HT-29 (cell line): ENCODE data around the gene CLCC1. TPM values are rescaled to one million over a fixed set of nuclear protein-coding genes. Genes with fewer than 3 reads are reported as not detected.
"Not testable (repeated sequence)": the region's sequence is repeated elsewhere in the genome, so short reads cannot be mapped to it uniquely, and the experiment has no call there.

Experiments
- DNase-seq: peaks from one replicate; pipeline ENCODE4 v3.0.0-alpha.2; 2015; ENCODE audit warnings: low spot score
- total RNA-seq: library from RNA; depleted of rRNA; stranded (reverse); fragments of >200 nt; shearing (Covaris generic); gene quantifications from 2 replicates; pipeline ENCODE4 v1.2.3, GENCODE V29; 2014; rRNA removed

Gene CLCC1, protein sequence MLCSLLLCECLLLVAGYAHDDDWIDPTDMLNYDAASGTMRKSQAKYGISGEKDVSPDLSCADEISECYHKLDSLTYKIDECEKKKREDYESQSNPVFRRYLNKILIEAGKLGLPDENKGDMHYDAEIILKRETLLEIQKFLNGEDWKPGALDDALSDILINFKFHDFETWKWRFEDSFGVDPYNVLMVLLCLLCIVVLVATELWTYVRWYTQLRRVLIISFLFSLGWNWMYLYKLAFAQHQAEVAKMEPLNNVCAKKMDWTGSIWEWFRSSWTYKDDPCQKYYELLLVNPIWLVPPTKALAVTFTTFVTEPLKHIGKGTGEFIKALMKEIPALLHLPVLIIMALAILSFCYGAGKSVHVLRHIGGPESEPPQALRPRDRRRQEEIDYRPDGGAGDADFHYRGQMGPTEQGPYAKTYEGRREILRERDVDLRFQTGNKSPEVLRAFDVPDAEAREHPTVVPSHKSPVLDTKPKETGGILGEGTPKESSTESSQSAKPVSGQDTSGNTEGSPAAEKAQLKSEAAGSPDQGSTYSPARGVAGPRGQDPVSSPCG
- 11.0 and 18.5 TPM in 2 replicates for total RNA-seq

DNA sequence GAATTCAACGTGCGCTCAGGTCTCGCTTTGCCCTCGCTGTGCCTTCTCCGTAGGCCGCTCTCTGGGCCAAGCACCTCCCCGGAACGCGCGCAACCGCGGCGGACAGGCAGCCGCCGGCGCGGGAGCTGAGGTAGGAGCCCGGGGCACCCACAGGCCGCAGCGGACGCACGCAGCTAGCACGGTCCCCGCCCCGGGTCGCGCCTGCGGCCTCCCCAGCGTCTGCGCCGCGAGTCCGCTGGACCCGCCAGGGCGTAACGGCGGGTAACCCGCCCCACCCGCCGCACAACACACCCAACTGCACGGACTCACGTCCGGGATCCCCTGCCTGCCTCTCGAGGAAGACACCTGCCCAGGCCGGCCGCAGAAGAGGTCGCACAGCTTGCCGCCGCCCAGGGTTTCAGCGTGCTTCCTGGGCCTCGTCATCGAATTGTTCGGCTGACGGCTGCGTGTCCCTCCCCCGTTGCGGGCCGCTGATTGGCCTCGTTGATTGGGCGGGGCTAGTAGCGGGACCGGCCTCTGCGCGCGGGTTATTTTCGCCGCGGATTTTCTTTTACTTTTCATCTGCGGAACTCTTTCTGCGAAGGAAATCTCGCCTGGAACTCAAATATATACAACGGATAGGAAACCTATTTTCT lies at the start of gene CLCC1:
Gene CLCC1, minus strand, starts transcription at position 433 of the 635 bp plus-strand sequence. CDS start 13,047 bp downstream, outside the sequence.
- peak; percentile 94 for DNase-seq

DNA sequence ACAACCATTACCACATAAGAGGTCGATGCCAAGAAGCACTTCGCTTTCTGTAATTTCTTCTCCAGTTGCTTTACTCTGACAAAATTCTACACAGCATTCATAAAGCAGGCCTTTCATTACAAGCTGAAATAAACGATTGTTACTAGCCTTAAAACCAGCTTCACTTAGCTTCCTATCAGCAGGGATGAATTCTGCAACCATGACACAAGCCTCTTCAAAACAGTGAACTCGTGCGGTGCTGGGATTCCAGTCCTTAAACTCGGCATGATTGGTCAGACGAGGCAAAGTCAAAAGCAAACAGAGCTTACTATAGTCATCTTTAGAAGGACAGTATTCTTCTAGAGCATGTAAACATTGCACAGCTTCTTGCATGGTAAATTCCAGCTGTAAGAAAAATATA lies 48.1 kb upstream of the CLCC1 start:
- DNase-seq, result no peak

DNA sequence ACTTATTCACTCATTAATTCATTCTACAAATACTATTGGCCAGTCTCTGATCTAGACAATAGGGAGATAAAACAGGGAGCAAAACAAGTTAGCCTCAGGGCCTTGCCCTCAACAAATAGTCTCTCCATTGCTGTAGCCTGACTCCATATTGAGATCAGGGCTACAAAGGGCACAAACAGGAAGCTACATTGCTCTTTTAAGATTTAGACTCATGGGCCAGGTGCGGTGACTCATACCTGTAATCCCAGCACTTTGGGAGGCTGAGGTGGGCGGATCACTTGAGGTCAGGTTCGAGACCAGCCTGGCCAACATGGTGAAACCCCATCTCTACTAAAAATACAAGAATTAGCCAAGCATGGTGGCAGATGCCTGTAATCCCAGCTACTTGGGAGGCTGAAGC lies 33.3 kb upstream of the CLCC1 start:
- DNase-seq, result not testable (repeated sequence)

DNA sequence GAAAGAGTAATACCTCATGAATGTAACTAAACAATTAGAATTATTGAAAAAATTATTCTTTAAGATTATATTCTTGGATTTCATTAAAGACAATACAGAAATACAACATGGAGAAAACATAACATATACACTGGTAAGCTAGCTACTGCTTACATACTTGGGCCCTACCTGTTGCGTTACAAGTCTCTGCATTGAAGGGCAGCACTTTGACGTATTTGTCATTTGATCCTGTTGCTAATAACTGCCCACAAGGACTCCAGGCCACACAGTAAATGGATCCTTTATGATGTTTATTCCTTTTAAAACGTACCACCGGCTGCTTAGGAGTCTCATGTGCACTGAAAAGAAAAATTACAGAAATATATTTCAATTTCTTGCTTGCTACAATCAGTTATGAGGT lies 19.8 kb upstream of the CLCC1 start:
- DNase-seq, result no peak

DNA sequence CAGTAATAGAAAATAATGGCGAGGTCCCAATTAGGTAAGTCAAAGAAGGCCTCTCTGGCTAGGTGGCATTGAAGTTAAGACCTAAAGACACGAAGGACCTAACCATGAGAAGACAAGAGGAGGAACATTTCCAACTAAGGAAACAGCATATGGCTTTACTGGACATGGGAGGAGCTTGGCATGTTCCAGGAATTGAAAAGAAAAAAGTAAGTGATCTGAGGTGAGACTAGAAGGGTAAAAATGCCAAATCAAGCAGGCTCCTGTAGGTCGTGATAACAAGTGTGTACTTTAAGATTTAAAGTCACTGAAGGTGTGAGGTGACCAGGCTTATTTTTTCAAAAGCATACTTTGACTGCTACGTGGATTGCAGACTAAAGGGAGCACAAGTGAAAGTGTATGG lies 13.4 kb upstream of the CLCC1 start:
- DNase-seq, result no peak

DNA sequence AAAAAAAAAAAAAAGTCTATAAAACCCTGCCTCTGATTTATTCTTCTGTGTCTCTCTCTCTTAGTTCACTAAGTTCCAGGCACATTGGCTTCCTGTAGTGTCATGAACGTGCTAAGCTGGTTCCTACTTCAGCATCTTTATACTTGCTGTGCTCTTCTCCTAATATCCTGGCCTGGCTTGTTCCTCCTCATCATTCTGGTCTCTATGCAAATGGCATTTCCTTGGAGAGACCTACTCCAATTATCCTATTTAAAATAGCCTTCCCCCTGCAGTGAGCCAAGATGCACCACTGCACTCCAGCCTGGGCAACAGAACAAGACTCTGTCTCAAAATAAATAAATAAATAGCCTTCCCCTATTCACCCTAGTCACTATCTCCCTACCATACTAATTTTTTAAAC lies 9.7 kb upstream of the CLCC1 start:
- DNase-seq, result no peak

DNA sequence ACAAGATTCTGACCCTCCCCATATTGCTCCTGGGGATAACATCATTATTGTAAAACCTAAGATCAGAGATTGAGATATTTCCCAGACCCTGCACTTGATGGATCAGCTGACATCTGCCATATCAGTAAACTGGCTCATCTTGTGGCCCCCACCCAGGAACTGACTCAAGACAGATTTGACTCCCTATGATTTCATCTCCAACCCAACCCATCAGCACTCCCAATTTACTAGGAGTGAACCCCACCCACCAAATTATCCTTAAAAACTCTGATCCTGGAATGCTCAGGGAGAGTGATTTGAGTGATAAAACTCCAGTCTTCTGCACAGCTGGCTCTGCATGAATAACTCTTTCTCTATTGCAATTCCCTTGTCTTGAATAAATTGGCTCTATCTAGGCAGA lies 6.1 kb upstream of the CLCC1 start:
- no peak for DNase-seq

DNA sequence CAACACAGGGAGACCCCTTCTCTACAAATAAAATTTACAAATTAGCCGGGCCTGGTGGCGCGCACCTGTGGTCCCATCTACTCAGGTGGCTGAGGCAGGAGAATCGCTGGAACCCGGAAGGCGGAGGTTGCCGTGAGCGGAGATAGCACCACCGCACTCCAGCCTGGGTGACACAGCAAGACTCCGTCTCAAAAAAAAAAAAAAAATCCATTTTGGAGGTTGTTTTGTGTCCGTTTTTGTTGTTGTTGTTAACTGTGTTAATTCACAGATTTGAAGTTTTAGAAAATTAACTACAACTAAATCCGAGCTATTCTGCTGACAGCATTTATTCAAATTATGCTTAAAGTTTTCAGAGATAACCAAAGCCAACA lies 618 bp downstream of the CLCC1 start:
- DNase-seq, result peak; percentile 63

DNA sequence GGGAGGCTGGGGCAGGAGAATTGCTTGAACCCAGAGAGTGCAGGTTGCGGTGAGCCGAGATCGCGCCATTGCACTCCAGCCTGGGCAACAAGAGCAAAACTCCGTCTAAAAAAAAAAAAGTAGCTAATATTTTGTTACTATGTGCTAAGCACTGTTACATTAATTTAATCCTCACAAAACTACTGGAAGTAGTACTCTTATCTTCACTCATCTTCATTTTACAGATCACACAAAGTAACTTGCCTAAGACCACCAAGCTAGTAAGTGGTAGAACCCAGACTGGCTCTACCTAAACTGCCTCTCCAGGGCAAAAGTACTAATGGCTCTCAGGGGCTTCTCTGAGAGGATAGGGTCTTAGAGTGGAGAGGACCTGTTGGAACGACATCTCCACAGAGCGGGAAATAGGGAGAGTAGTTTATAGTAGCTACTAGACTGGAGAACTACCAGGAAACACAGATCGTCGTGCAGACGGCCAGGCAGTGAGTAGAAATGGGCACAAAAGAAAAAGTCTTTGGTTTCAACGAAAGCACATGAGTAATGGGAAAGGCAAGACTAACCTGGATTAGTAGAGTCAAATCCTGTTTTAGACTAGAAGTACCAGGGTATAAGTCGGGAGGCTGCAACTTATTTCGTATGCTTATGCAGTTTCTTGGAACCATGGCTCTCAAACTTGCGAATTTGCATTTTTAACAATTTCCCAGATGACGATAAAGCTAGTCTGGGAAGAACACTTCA lies 1.4 kb downstream of the CLCC1 start:
- peak; percentile 35 for DNase-seq

DNA sequence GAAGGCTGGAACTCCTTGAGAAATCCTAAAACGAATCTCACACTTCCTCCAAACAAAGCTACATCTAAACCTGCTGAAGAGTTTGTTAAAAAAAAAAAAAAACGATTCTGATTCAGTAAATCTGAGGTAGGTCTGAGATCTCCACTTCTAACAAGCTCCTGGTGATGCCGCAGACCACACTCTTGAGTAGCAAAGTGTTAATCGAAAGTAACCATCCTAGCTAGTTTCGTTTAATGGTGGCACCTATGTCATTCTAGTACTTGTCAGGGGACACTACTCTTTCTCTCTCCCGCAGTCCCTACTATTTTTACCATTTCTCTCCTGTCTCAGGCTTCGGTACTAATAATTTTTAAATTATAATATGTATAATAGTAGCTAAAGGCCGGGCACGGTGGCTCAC lies 2.1 kb downstream of the CLCC1 start:
- no peak for DNase-seq

DNA sequence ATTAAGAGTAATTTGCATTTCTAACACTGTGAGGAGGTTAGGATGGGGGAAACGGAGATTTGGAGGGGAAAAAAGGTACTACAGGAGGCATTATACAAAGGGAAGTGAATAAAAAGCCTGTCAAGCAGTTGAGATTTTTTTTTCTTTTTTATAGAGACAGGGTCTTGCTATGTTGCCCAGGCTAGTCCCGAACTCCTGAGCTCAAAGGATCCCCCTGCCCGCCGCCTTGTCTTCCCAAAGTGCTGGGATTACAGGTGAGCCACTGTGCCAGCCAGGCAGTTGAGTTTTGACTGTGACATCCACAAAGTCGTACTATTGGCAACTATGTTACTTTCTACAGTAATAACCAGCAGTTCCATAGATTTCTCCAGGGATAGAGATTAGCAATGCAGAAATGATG lies 2.6 kb downstream of the CLCC1 start:
- no peak for DNase-seq

DNA sequence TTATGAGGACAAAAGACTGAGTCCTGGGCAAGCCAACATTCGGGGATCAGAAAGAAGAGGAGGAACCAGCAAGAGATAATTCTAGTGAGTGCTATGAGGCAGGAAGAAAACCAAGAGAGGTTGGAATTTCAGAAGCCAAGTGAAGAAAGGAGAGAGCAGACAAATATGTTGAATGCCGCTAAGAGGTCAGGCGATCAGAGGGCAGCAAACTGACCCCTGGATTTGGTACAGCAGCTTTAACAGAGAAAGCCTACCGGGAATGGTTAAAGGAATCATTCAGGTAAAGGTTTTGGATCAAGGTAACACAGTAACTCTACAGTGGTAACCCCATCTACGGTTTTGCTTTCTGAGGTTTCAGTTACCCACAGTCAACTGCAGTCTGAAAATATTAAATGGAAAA lies 5.4 kb downstream of the CLCC1 start:
- no peak for DNase-seq

DNA sequence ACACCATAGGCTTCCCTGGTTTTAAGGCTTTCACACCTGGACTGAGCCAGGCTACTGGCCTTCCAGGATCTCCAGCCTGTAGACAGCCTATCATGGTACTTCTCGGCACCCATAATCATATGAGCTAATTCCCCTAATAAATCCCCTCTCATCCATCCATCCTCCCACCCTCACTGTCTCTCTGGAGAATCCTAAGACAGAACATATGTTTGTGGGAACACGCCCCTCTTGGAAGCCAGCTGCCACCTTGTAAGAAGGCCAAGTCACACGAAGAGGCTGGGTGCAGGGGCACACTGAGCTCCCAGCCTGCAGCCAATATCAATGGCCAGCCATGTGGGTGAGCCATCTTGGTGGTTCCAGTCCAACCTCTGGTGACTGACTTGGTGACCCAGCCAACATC lies 7.4 kb downstream of the CLCC1 start:
- DNase-seq, result no peak

DNA sequence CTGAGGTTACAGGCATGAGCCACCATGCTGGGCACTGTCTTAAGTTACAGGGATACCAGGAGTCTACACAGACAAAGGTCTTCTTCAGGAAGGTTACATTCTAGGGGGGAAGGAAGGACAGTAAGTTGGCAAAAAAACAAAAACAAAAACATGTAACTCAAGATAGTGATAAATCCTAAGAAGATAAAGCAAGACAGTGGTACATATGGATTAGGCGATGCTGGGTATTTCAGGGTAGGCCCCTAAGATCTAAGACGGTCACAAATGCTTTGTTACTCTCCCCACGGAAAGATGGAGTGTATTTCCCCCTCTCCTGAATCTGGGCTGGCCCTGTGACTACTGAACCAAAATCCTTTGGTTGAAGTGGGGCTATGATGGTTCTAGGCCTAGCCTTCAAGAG lies 8.2 kb downstream of the CLCC1 start:
- no peak for DNase-seq

DNA sequence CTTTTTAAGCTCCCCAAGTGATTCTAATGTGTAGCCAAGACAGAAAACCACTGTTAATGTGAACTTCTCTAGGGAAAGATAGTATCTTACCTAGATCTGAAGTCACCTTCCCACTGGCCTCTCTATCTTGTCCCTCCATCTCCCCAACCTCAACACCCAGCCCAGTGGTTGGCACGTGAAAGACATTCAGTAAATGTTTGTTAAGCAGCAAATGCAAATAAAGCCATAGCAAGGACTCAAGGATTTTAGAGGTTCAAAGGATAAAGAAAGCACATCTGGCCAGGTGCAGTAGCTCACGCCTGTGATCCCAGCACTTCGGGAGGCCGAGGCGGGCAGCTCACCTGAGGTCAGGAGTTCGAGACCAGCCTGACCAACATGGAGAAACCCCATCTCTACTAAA lies 9.8 kb downstream of the CLCC1 start:
- DNase-seq, result no peak

DNA sequence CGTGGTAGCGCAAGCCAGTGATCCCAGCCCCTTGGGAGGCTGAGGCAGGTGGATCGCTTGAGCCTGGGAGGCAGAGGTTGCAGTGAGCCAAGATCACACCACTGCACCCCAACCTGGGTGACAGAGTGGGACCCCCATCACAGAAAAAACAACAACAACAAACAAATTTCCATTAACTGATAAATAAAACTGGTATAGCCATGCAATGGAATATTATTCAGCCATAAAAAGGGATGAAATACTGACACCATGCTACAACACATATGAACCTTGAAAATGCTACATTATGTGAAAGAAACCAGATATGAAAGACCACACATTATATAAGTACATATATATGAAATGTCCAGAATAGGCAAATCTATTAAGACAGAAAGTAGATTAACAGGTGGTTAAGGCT lies 12.0 kb downstream of the CLCC1 start:
- DNase-seq, result no peak

DNA sequence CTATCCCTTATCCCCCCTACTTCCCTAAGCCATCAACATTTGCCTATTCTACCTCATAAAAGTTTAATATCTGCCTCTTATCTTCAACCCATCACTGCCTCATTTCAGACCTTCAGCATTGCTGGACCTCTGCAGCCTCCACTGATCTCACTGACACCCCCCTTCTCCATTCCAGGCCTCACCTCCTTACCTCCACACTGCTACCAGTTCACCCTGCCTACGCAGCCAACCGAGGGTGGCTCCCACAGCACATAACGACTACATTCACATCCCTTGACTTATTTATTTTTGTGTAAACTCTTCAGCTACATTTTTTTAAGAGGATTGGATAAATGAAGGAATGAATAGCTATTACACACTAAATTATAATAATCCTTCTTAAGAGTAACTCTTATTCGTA lies 14.2 kb downstream of the CLCC1 start:
- DNase-seq, result no peak

DNA sequence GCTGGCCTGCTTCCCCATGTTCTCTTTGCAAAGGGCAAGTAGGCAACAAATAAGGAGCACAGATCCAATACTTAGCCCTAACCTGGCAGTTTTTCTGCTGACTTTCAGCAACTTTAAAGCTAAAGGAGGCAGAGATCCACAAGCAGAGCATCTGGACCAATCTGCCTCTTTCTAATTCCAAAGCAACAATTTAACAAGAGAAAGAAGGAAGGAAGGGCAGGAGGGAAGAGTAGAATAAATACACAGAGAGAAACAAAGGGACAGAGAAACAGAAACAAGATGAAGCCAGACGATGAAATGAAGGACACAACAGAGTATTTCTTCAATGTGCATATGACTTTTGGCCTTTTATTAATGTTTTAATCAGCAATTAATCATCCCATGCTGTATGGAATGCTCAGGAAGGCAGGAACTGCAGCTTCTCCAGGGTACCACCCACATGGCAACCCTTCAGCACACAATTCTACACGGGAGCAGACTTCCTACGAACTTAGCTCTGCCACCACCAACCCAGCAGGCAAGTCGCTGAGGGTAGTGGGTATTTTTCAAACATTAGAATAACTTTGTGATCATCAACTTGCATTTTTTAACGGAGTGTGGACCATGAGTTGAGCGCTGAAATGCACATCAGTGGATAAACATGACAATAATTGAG lies 15.3 kb downstream of the CLCC1 start:
- DNase-seq, result no peak

DNA sequence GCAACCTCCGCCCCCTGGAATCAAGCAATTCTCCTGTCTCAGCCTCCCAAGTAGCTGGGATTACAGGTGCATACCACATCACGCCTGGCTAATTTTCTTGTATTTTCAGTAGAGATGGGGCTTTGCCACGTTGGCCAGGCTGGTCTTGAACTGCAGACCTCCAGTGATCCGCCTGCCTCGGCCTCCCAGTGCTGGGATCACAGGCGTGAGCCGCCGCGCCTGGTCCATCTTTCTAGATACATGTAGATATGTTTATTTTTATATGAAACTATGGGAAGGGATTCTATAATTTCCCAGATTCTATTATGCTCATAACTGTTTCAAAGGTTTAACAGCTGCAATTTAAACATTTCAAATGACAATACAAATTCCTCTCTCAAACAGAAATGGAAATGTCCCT lies 27.1 kb downstream of the CLCC1 start:
- no peak for DNase-seq

DNA sequence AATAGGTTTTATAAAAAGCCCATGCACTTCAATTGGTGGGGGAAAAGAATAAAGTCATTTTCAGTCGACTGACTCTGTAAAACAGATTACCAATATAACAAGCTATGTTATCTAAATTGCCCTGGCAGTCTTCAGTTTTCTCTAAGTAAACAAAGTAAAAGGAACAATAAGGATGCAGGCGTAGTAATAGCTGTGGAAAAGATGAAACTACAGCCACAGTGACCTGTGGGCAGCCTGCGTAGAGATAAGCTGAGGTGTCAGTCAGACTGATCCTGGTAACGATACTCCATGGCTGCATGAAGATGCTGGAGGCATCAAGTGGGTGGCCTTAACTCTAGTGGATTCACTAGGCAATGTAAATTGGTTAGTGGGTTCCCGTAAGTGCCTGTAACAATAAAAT lies 29.3 kb downstream of the CLCC1 start:
- no peak for DNase-seq

DNA sequence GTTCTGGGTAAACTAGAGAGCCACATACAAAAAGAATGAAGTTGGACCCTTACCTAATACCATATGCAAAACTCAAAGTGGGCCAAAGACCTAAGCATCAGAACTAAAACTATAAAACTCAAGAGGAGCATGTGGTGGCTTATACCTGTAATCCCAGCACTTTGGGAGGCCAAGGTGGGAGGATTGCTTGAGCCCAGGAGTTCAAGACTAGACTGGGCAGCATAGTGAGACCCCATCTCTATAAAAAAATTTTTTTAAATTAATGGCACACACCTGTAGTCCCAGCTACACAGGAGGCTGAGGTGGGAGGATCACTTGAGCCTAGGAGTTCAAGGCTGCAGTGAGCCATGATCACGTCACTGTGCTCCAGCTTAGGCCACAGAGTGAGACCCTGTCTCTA lies 35.7 kb downstream of the CLCC1 start:
- DNase-seq, result not testable (repeated sequence)

DNA sequence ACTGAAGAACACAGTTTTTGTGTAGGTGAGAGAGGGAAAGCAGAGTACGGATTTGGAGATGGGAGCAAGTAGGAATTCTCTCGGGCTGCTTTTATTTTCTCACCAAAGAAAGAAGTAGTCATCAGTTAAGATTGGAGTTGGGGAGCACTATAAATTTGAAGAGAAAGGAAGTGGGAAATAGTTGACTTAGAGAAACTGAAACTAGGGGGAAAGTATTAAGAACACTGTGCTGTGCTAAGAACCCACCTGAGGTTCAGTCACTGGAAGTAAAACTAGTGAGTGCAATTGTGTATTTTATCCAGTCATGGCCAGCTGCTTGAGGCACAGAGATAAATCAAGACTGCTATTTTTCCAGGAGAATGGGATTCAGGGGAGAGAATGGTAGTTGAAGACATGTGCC lies 37.4 kb downstream of the CLCC1 start:
- DNase-seq, result no peak
